PC-3 (cell line): ENCODE data around the gene GBP5.

Experiments used
- EZH2 ChIP-seq: fragments of 300-600 bp; sonication (generic); IDR thresholded peaks from one replicate; pipeline ENCODE4 v1.6.1; 2017; ENCODE audit warnings: antibody characterized with exemption, mild to moderate bottlenecking, low read length; ENCODE audit not compliant: unreplicated experiment
- EZH2phosphoT487 ChIP-seq: fragments of 300-600 bp; sonication (generic); IDR thresholded peaks from 2 replicates; pipeline ENCODE4 v1.6.1; 2018; ENCODE audit warnings: mild to moderate bottlenecking, antibody characterized with exemption, low read length, borderline replicate concordance
- TF ChIP-seq, protein P1 (sequence below): fragments of 300-600 bp; sonication (generic); conservative IDR thresholded peaks from 2 replicates; pipeline ENCODE4 v1.5.1; 2017; ENCODE audit warnings: antibody characterized with exemption, low read depth, mild to moderate bottlenecking, low read length

DNA sequence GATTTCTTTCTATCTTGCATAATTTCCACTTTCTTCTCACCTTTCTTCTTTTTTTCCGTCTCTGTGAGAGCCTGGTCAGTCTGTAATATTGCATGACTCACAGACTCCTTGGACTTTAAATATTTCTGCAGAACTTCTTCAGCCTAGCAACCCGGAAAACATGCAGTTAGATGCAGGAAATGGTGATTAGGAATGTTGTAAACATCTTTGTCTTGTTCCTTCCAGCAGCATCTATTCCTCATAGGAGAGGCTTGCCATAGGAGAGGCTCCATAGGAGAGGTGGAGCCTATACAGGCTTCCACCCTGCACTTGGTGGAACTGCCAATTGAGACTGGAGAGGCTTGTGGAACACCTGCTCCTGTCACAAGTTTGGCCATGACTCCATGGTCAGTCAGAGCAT lies 10.0 kb downstream of the GBP5 start:
- TF ChIP-seq EZH2 (no peak), EZH2phosphoT487 (no peak)
- TF ChIP-seq, protein P1, sequence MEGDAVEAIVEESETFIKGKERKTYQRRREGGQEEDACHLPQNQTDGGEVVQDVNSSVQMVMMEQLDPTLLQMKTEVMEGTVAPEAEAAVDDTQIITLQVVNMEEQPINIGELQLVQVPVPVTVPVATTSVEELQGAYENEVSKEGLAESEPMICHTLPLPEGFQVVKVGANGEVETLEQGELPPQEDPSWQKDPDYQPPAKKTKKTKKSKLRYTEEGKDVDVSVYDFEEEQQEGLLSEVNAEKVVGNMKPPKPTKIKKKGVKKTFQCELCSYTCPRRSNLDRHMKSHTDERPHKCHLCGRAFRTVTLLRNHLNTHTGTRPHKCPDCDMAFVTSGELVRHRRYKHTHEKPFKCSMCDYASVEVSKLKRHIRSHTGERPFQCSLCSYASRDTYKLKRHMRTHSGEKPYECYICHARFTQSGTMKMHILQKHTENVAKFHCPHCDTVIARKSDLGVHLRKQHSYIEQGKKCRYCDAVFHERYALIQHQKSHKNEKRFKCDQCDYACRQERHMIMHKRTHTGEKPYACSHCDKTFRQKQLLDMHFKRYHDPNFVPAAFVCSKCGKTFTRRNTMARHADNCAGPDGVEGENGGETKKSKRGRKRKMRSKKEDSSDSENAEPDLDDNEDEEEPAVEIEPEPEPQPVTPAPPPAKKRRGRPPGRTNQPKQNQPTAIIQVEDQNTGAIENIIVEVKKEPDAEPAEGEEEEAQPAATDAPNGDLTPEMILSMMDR: no peak
